HEK293 (cell line): ENCODE data around the gene ACTR6.

ENCODE experiments used
- CTCF ChIA-PET: fragments of 350-600 bp; formaldehyde crosslinking; extraction: SDS; loops from one replicate; lab custom pipeline; 2021; ENCODE audit warnings: antibody characterized with exemption; lab: Yijun Ruan, JAX
- POLR2A ChIA-PET: fragments of 300-600 bp; formaldehyde crosslinking; extraction: SDS; loops from one replicate; lab custom pipeline; 2020; ENCODE audit warnings: antibody characterized with exemption, inconsistent platforms; lab: Yijun Ruan, JAX
- H3K27ac ChIP-seq: fragments of 200-500 bp; sonication (Bioruptor generic); 2 replicates; pipeline ENCODE4 v1.5.1; 2014; ENCODE audit warnings: low read depth, low read length, control low read depth, inconsistent platforms; ENCODE audit errors: extremely low read depth
- H3K36me3 ChIP-seq, 2 experiments: fragments of 200-500 bp in 1 of 2; sonication (Bioruptor generic) in 1 of 2; 1 replicate in 1 of 2; 2 replicates in 1 of 2; pipeline ENCODE4 v1.5.1; 2014 to 2017; ENCODE audit warnings: inconsistent platforms in 2 of 2, low read length in 2 of 2; ENCODE audit not compliant: control insufficient read depth in 2 of 2, insufficient read depth in 1 of 2
- H3K4me1 ChIP-seq: fragments of 200-500 bp; sonication (Bioruptor generic); 2 replicates; pipeline ENCODE4 v1.5.1; 2014; ENCODE audit warnings: mild to moderate bottlenecking, low read length, inconsistent platforms; ENCODE audit not compliant: control insufficient read depth, insufficient read depth
- H3K4me3 ChIP-seq: 2 replicates; pipeline ENCODE4 v1.5.1; 2011; ENCODE audit warnings: low read depth, mild to moderate bottlenecking, control low read depth, low read length, moderate library complexity
- H3K9me3 ChIP-seq: fragments of 200-500 bp; sonication (Bioruptor generic); 2 replicates; pipeline ENCODE4 v1.5.1; 2014; ENCODE audit warnings: low read depth, low read length, inconsistent platforms; ENCODE audit not compliant: control insufficient read depth, insufficient read depth
- BCL11A ChIP-seq: fragments of 450-650 bp; formaldehyde crosslinking; IDR thresholded peaks from 2 replicates; pipeline ENCODE4 v1.5.1; 2016; ENCODE audit warnings: low read depth, missing biosample characterization, missing genetic modification characterization
- FEZF1 ChIP-seq: fragments of 450-650 bp; formaldehyde crosslinking; IDR thresholded peaks from 2 replicates; pipeline ENCODE4 v1.5.1; 2016; ENCODE audit warnings: missing biosample characterization, missing genetic modification characterization
- OSR2 ChIP-seq: fragments of 450-650 bp; formaldehyde crosslinking; IDR thresholded peaks from 2 replicates; pipeline ENCODE4 v1.5.1; 2016; ENCODE audit warnings: missing biosample characterization, missing genetic modification characterization
- SCRT1 ChIP-seq: fragments of 450-650 bp; formaldehyde crosslinking; IDR thresholded peaks from 2 replicates; pipeline ENCODE4 v1.5.1; 2016; ENCODE audit warnings: missing biosample characterization, missing genetic modification characterization, borderline replicate concordance
- SCRT2 ChIP-seq: fragments of 450-650 bp; formaldehyde crosslinking; IDR thresholded peaks from 2 replicates; pipeline ENCODE4 v1.5.1; 2016; ENCODE audit warnings: missing biosample characterization, missing genetic modification characterization
- ZFP69B ChIP-seq: fragments of 450-650 bp; formaldehyde crosslinking; IDR thresholded peaks from 2 replicates; pipeline ENCODE4 v1.5.1; 2016; ENCODE audit warnings: missing biosample characterization, missing genetic modification characterization
- ZNF114 ChIP-seq: fragments of 450-650 bp; formaldehyde crosslinking; IDR thresholded peaks from 2 replicates; pipeline ENCODE4 v1.5.0; 2017; ENCODE audit warnings: missing biosample characterization, missing genetic modification characterization
- ZNF211 ChIP-seq: fragments of 450-650 bp; formaldehyde crosslinking; IDR thresholded peaks from 2 replicates; pipeline ENCODE4 v1.5.1; 2016; ENCODE audit warnings: low read depth, missing biosample characterization, missing genetic modification characterization
- ZNF335 ChIP-seq: fragments of 450-650 bp; formaldehyde crosslinking; conservative IDR thresholded peaks from 2 replicates; pipeline ENCODE4 v1.5.1; 2016; ENCODE audit warnings: missing biosample characterization, missing genetic modification characterization
- ZNF660 ChIP-seq: fragments of 450-650 bp; IDR thresholded peaks from 2 replicates; pipeline ENCODE4 v1.5.1; 2018; ENCODE audit warnings: missing biosample characterization, mild to moderate bottlenecking, missing genetic modification characterization
- ZNF664 ChIP-seq: fragments of 450-650 bp; formaldehyde crosslinking; IDR thresholded peaks from 2 replicates; pipeline ENCODE4 v1.5.1; 2016; ENCODE audit warnings: missing biosample characterization, missing genetic modification characterization
- ZNF785 ChIP-seq: fragments of 450-650 bp; formaldehyde crosslinking; IDR thresholded peaks from 2 replicates; pipeline ENCODE4 v1.5.1; 2016; ENCODE audit warnings: missing biosample characterization, missing genetic modification characterization
- ZSCAN23 ChIP-seq: fragments of 450-650 bp; formaldehyde crosslinking; IDR thresholded peaks from 2 replicates; pipeline ENCODE4 v1.5.1; 2016; ENCODE audit warnings: missing biosample characterization, missing genetic modification characterization
- TF ChIP-seq, protein P1 (sequence below): fragments of 450-650 bp; formaldehyde crosslinking; IDR thresholded peaks from 2 replicates; pipeline ENCODE4 v1.5.1; 2017; ENCODE audit warnings: missing biosample characterization, missing genetic modification characterization
- TF ChIP-seq, protein P2 (sequence below): fragments of 450-650 bp; formaldehyde crosslinking; IDR thresholded peaks from 2 replicates; pipeline ENCODE4 v1.5.1; 2016; ENCODE audit warnings: missing biosample characterization, missing genetic modification characterization
- TF ChIP-seq, protein P3 (sequence below): fragments of 450-650 bp; IDR thresholded peaks from 2 replicates; pipeline ENCODE4 v1.5.1; 2018; ENCODE audit warnings: missing biosample characterization, mild to moderate bottlenecking, missing genetic modification characterization

Gene ACTR6

DNA sequence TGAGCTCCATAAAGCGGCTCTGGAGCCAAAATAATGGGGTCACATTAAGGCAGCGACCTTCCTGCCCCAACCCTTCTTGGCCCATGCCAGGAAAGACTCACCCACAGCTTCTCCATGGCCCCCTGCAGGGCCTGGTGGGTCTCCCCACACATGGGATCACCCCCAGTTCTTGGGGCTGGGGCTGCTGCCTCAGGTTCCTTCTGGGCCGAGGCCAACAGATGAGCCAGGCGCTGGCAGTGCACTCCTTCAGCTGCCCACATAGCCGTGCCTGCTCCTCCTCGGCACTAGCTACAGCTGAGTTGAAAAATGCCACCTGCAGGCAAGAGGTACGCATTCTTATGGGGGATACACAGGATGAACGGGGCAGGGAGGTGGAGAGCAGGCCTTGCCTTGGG, 43.2 kb upstream of the ACTR6 start:
- TF ChIP-seq ZFP69B (tag by site-specific recombination): no peak
- TF ChIP-seq ZSCAN23 (tag by site-specific recombination): no peak
- TF ChIP-seq ZNF335 (tag by site-specific recombination): no peak
- TF ChIP-seq, protein P1, sequence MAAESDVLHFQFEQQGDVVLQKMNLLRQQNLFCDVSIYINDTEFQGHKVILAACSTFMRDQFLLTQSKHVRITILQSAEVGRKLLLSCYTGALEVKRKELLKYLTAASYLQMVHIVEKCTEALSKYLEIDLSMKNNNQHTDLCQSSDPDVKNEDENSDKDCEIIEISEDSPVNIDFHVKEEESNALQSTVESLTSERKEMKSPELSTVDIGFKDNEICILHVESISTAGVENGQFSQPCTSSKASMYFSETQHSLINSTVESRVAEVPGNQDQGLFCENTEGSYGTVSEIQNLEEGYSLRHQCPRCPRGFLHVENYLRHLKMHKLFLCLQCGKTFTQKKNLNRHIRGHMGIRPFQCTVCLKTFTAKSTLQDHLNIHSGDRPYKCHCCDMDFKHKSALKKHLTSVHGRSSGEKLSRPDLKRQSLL: no peak
- TF ChIP-seq ZNF660 (tag by site-specific recombination): no peak
- TF ChIP-seq ZNF114 (tag by site-specific recombination): no peak
- POLR2A ChIA-PET: no interaction called here
- H3K4me1 ChIP-seq: no peaks in the 10 kb centered on the region
- CTCF ChIA-PET: interaction anchor here (0.6 to 0.8 kb wide), 2 partner anchors 29 to 197 kb away, joined by 5 to 6 read pairs; no protein-coding TSS in a partner anchor
- H3K27ac ChIP-seq: no peak overlapping the region
- H3K4me3 ChIP-seq: no peak overlapping the region
- no peaks in the 10 kb centered on the region for H3K36me3 ChIP-seq
- H3K9me3 ChIP-seq: no peaks in the 10 kb centered on the region

DNA sequence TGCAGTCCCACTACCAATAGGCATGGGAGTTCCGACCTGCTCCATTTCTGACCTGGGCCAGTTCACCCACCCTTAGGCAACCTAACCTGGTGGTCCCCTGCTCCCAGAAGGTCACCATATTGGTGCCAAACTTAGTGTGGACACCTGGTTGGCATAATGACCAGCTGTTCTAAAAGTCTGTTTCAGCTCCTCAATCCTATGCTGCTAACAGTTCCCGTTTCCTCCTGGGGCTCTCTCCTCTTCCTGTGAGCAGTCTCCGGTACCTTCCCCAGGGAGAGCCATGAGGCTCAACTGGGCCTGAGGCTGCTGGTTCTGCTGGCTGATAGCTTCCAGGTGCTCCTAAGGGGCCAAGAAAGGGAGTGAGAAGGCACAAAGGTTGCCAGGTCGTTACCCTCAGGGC, 42.1 kb upstream of the ACTR6 start:
- CTCF ChIA-PET: interaction anchor here (1.3 kb wide), 1 partner anchor 20 kb away, joined by 3 read pairs; no protein-coding TSS in a partner anchor
- TF ChIP-seq ZNF785 (no peak), BCL11A (tag by site-specific recombination) (no peak), OSR2 (tag by site-specific recombination) (no peak), ZNF211 (tag by site-specific recombination) (no peak), FEZF1 (tag by site-specific recombination) (no peak), ZNF664 (no peak)
- TF ChIP-seq, protein P2, sequence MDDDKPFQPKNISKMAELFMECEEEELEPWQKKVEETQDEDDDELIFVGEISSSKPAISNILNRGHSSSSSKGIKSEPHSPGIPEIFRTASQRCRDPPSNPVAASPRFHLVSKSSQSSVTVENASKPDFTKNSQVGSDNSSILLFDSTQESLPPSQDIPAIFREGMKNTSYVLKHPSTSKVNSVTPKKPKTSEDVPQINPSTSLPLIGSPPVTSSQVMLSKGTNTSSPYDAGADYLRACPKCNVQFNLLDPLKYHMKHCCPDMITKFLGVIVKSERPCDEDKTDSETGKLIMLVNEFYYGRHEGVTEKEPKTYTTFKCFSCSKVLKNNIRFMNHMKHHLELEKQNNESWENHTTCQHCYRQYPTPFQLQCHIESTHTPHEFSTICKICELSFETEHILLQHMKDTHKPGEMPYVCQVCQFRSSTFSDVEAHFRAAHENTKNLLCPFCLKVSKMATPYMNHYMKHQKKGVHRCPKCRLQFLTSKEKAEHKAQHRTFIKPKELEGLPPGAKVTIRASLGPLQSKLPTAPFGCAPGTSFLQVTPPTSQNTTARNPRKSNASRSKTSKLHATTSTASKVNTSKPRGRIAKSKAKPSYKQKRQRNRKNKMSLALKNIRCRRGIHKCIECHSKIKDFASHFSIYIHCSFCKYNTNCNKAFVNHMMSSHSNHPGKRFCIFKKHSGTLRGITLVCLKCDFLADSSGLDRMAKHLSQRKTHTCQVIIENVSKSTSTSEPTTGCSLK: no peak
- TF ChIP-seq, protein P3, sequence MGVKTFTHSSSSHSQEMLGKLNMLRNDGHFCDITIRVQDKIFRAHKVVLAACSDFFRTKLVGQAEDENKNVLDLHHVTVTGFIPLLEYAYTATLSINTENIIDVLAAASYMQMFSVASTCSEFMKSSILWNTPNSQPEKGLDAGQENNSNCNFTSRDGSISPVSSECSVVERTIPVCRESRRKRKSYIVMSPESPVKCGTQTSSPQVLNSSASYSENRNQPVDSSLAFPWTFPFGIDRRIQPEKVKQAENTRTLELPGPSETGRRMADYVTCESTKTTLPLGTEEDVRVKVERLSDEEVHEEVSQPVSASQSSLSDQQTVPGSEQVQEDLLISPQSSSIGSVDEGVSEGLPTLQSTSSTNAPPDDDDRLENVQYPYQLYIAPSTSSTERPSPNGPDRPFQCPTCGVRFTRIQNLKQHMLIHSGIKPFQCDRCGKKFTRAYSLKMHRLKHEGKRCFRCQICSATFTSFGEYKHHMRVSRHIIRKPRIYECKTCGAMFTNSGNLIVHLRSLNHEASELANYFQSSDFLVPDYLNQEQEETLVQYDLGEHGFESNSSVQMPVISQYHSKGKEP (tag by site-specific recombination): no peak
- TF ChIP-seq, all 188 proteins: peak for 0
- H3K27ac ChIP-seq: no peak overlapping the region
- POLR2A ChIA-PET: no interaction called here
- no peaks in the 10 kb centered on the region for H3K9me3 ChIP-seq
- no peak overlapping the region for H3K4me3 ChIP-seq
- no peaks in the 10 kb centered on the region for H3K36me3 ChIP-seq
- H3K4me1 ChIP-seq: 0 out of 2 replicates have a peak, but pooled peaks cover 2% of the 10 kb centered on the region

DNA sequence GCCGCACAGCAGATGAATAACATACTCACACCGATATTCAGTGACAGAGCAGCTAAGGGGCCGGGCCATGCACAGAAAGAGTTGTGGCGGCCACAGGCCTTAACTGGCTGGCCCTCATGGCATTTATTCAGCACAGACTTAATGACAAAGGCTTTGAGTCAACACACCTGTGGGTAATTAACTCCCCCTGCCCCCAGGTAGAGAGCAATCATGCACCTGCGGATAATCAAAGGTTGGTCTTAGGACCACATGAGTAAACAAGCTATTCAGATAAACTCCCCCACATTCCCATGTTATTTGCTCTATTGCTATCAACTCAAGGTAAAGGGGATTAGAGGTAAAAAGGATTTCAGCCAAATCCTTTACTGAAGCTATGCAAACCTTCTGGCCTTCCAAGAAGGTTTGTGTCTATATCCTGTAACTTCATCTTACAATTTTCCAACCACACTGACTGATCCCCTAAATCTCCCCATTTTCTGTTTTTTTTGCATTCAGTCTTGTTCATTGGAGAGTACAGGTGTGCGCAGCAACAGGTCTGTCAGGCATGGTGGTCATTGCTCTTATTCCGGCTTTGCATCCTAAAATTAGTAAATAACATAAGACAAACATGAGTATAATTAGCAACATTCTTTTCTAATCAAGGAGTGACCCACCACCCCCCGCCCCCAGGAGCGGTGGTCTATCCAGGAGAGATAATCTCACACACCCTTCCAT, 41.1 kb upstream of the ACTR6 start:
- TF ChIP-seq BCL11A (tag by site-specific recombination) (no peak), SCRT1 (tag by site-specific recombination) (peak; percentile 86), SCRT2 (peak; percentile 79)
- POLR2A ChIA-PET: no interaction called here

More for the DNA sequence above, 41.1 kb upstream of the ACTR6 start:
- Histone ChIP-seq H3K4me3 (no peak overlapping the region), H3K4me1 (0 out of 2 replicates have a peak, but pooled peaks cover 5% of the 10 kb centered on the region), H3K9me3 (no peaks in the 10 kb centered on the region), H3K36me3 (no peaks in the 10 kb centered on the region), H3K27ac (no peak overlapping the region)
- CTCF ChIA-PET: interaction anchor here (0.7 to 1.3 kb wide), 2 partner anchors 21 to 176 kb away, joined by 3 read pairs; no protein-coding TSS in a partner anchor
